Esophagus muscularis mucosa (tissue), 3 donors: ENCODE results near the gene IMP3.

ENCODE experiments used
- CTCF ChIP-seq, 3 experiments: fragments of 200-600 bp in 2 of 3; fragments of 450-650 bp in 1 of 3; sonication (generic) in 2 of 3; IDR thresholded peaks; one replicate each; pipeline ENCODE4 v1.5.1; 2017 to 2019; ENCODE audit warnings: antibody characterized with exemption in 3 of 3, mild to moderate bottlenecking in 2 of 3, moderate library complexity in 1 of 3
- POLR2AphosphoS5 ChIP-seq, 2 donors: sonication (generic); formaldehyde crosslinking; IDR thresholded peaks; one replicate each; pipeline ENCODE4 v1.6.1; 2017; ENCODE audit warnings: antibody characterized with exemption in 2 of 2

GRCh38 chr15:75674366-75674765, 34.3 kb upstream of the IMP3 start:
- no peak for TF ChIP-seq CTCF (IDR thresholded peaks at IDR 0.05)
- no peak for TF ChIP-seq POLR2AphosphoS5 (IDR thresholded peaks at IDR 0.05)
